ENCODE measurements around the gene CCDC88A.
"Not testable (repeated sequence)": the region's sequence is repeated elsewhere in the genome, so short reads cannot be mapped to it uniquely, and the experiment has no call there.

The CCDC88A gene

GRCh38 chr2:55245411-55245810 lies 174.2 kb downstream of the CCDC88A start:
- H3K4me3 ChIP-seq (ENCODE audit: low read depth, low read length) = no peak overlapping the region

DNA sequence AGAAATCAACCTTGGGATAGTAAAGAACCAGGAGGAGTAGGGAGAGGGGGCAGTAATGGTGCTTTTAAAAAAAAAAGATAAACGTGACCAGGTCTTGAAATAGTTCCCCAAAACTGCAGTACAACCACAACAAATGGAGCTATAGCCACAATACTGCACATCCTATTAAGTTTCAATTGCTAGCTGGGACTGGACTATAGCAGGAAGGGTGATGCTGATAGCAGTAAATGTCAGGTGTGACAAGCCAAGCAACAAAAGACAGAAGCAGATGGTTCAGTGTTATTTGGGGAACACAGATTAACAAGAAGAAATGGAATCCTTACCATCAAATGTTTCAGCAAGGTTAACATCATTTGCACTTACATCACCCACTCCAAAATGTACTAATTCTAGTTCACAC lies 177.0 kb downstream of the CCDC88A start:
- no peak overlapping the region for H3K4me3 ChIP-seq (ENCODE audit: low read depth, low read length)

- not testable (repeated sequence) for H3K4me3 ChIP-seq (ENCODE audit: low read depth, low read length)
Measured at GRCh38 chr2:55241582-55241981, 178.1 kb downstream of the CCDC88A start.

DNA sequence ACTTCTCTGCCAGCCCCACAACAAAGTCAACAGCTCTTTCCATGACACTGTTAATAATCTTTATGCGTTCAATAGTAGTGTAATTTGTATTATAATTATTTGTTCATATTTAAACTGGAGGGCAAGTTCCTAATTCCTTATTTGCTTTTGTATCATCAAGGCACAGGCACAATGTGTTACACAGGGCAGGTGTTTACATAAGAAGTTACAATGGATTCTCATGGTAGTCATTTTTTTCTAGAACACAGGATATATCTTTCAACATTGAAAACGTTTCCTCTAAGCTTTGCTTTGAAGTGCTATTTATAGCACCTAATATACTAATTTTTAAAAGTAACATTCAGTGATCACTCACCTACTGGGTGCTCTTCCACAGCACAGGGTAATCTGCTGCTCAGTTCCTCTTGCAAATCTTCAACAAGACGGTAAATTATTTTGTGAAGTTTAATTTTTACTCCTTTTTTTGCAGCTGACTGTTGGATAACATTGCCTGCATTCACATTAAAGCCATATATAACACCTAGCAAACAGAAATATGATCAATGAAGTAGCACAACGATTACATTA lies 179.9 kb downstream of the CCDC88A start:
- H3K4me3 ChIP-seq (ENCODE audit: low read depth, low read length) = no peak overlapping the region

All from iPS-11a (cell line).